Endodermal cell (in vitro differentiated cells): ENCODE data around the gene GPD2. TPM values are rescaled to one million over a fixed set of nuclear protein-coding genes. Genes with fewer than 3 reads are reported as not detected.

Source experiments
- DNase-seq: peaks from one replicate; pipeline ENCODE4 v3.0.0-alpha.2; 2017
- H3K27ac ChIP-seq: 2 replicates; pipeline ENCODE4 v1.5.1; 2013; ENCODE audit warnings: mild to moderate bottlenecking, low read depth, low read length, moderate library complexity
- H3K27me3 ChIP-seq: 2 replicates; pipeline ENCODE4 v1.6.1; 2013; ENCODE audit warnings: mild to moderate bottlenecking, low read length, moderate library complexity; ENCODE audit not compliant: insufficient read depth, control insufficient read depth, poor library complexity, severe bottlenecking
- H3K36me3 ChIP-seq: 2 replicates; pipeline ENCODE4 v1.7.0; 2013; ENCODE audit warnings: mild to moderate bottlenecking, low read length, moderate library complexity; ENCODE audit not compliant: control insufficient read depth, insufficient read depth
- H3K4me1 ChIP-seq: one replicate; pipeline ENCODE4 v1.7.0; 2013; ENCODE audit warnings: low read length; ENCODE audit not compliant: control insufficient read depth, insufficient read depth
- H3K4me3 ChIP-seq: 2 replicates; pipeline ENCODE4 v1.5.1; 2013; ENCODE audit warnings: mild to moderate bottlenecking, low read length, moderate library complexity
- H3K9ac ChIP-seq: 2 replicates; pipeline ENCODE4 v1.6.1; 2013; ENCODE audit warnings: mild to moderate bottlenecking, low read length, moderate library complexity; ENCODE audit not compliant: poor library complexity, severe bottlenecking; ENCODE audit errors: extremely low read depth
- H3K9me3 ChIP-seq: 2 replicates; pipeline ENCODE4 v1.6.1; 2013; ENCODE audit warnings: mild to moderate bottlenecking, low read length, moderate library complexity; ENCODE audit not compliant: control insufficient read depth
- H3K27ac Mint-ChIP-seq: 2 replicates; pipeline ENCODE4 v1.8.0; 2020; ENCODE audit warnings: mixed read lengths
- H3K27me3 Mint-ChIP-seq: 2 replicates; pipeline ENCODE4 v1.8.0; 2021; ENCODE audit warnings: mild to moderate bottlenecking, mixed read lengths; ENCODE audit not compliant: insufficient read depth
- H3K36me3 Mint-ChIP-seq: 2 replicates; pipeline ENCODE4 v1.8.0; 2020; ENCODE audit warnings: low read depth, mixed read lengths
- H3K4me1 Mint-ChIP-seq: 2 replicates; pipeline ENCODE4 v1.8.0; 2020; ENCODE audit warnings: mixed read lengths
- H3K4me3 Mint-ChIP-seq: 2 replicates; pipeline ENCODE4 v1.8.0; 2020; ENCODE audit warnings: mild to moderate bottlenecking, moderate library complexity, mixed read lengths
- H3K9me3 Mint-ChIP-seq: 2 replicates; pipeline ENCODE4 v1.8.0; 2020; ENCODE audit warnings: mild to moderate bottlenecking, mixed read lengths
- WGBS, 2 experiments: methylation state at CpG; one replicate each; pipeline versions ENCODE4 v1.1.5 to v1.1.7; 2013; ENCODE audit warnings: missing lambda C conversion rate in 2 of 2, mixed read lengths in 1 of 2; ENCODE audit not compliant: insufficient coverage in 1 of 2, insufficient read length in 1 of 2; 5-methylcytosine and 5-hydroxymethylcytosine counted together
- total RNA-seq, 2 donors: library from RNA; stranded (reverse); fragmentation: NEBNext Ultra II Directional in 1 of 2; extraction: Animal tissue kit (Norgen Biotek cat#: 25700) in 1 of 2; gene quantifications; 2 replicates in 1 of 2; 3 replicates in 1 of 2; pipeline ENCODE4 v1.2.1, GENCODE V29; 2021
- TF ChIP-seq, protein P1 (sequence below): fragments of 200-600 bp; sonication (generic); conservative IDR thresholded peaks from 2 replicates; pipeline ENCODE4 v1.5.0; 2021; ENCODE audit warnings: antibody characterized with exemption, mild to moderate bottlenecking

The GPD2 gene
- total RNA-seq, 2 donors from 2014 or later: 51.7 to 64.6 TPM

- Histone ChIP-seq H3K9me3 (peaks cover 6% of the 10 kb centered on the region), H3K27ac (no peak overlapping the region), H3K4me1 (no peaks in the 10 kb centered on the region), H3K36me3 (no peaks in the 10 kb centered on the region), H3K4me3 (no peak overlapping the region), H3K9ac (no peak overlapping the region), H3K27me3 (no peaks in the 10 kb centered on the region)
- H3K4me1 Mint-ChIP-seq: peaks cover 2% of the 10 kb centered on the region
- TF ChIP-seq, protein P1, sequence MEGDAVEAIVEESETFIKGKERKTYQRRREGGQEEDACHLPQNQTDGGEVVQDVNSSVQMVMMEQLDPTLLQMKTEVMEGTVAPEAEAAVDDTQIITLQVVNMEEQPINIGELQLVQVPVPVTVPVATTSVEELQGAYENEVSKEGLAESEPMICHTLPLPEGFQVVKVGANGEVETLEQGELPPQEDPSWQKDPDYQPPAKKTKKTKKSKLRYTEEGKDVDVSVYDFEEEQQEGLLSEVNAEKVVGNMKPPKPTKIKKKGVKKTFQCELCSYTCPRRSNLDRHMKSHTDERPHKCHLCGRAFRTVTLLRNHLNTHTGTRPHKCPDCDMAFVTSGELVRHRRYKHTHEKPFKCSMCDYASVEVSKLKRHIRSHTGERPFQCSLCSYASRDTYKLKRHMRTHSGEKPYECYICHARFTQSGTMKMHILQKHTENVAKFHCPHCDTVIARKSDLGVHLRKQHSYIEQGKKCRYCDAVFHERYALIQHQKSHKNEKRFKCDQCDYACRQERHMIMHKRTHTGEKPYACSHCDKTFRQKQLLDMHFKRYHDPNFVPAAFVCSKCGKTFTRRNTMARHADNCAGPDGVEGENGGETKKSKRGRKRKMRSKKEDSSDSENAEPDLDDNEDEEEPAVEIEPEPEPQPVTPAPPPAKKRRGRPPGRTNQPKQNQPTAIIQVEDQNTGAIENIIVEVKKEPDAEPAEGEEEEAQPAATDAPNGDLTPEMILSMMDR: no peak
- H3K27me3 Mint-ChIP-seq: no peaks in the 10 kb centered on the region
- WGBS, 2 experiments: 75 to 93% methylated on average over 1 of the region's 1 CpG
- H3K27ac Mint-ChIP-seq: no peak overlapping the region
- H3K4me3 Mint-ChIP-seq: no peak overlapping the region
- H3K36me3 Mint-ChIP-seq: peaks cover 28% of the 10 kb centered on the region
- no peak for DNase-seq
- peaks cover 18% of the 10 kb centered on the region for H3K9me3 Mint-ChIP-seq
Observed at GRCh38 chr2:156447761-156448160, 11.6 kb downstream of the GPD2 start.

DNA sequence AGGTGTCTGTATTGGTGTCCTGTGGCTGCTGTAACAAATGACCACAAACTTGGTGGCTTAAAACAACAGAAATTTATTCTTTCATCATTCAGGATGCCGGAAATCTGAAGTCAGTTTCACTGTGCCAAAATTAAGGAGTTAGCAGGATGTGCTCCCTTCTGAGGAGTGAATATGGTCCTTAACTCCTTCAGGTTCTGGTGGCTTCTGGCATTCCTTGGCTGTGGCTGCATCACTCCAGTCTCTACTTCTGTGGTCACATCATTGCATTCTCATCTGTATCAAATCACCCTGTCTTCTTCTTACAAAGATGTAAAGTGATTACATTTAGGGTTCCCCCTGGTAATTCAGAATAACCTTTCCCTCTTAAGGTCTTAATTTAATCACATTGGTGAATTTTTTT lies 12.6 kb downstream of the GPD2 start:
- H3K4me1 Mint-ChIP-seq: peaks cover 2% of the 10 kb centered on the region
- Histone ChIP-seq H3K36me3 (no peaks in the 10 kb centered on the region), H3K27me3 (no peaks in the 10 kb centered on the region), H3K9ac (no peak overlapping the region), H3K9me3 (peaks cover 12% of the 10 kb centered on the region), H3K4me1 (no peaks in the 10 kb centered on the region), H3K27ac (no peak overlapping the region), H3K4me3 (no peak overlapping the region)
- H3K27ac Mint-ChIP-seq: no peak overlapping the region
- no peak overlapping the region for H3K4me3 Mint-ChIP-seq
- no peaks in the 10 kb centered on the region for H3K27me3 Mint-ChIP-seq
- H3K36me3 Mint-ChIP-seq: peaks cover 35% of the 10 kb centered on the region
- TF ChIP-seq, protein P1: no peak
- peaks cover 27% of the 10 kb centered on the region for H3K9me3 Mint-ChIP-seq
- WGBS, 2 experiments: 83 to 100% methylated on average over 1 of the region's 1 CpG
- DNase-seq: no peak

GRCh38 chr2:156452971-156453370 lies 16.8 kb downstream of the GPD2 start:
- H3K27ac Mint-ChIP-seq: no peak overlapping the region
- DNase-seq: no peak
- H3K36me3 Mint-ChIP-seq: peaks cover 41% of the 10 kb centered on the region

More at GRCh38 chr2:156452971-156453370, 16.8 kb downstream of the GPD2 start:
- no peaks in the 10 kb centered on the region for H3K27me3 ChIP-seq
- H3K4me3 Mint-ChIP-seq: no peak overlapping the region
- H3K9me3 ChIP-seq: peaks cover 12% of the 10 kb centered on the region
- no peak overlapping the region for H3K9ac ChIP-seq
- H3K36me3 ChIP-seq: no peaks in the 10 kb centered on the region
- peaks cover 13% of the 10 kb centered on the region for H3K4me1 Mint-ChIP-seq
- H3K27me3 Mint-ChIP-seq: no peaks in the 10 kb centered on the region
- peaks cover 30% of the 10 kb centered on the region for H3K9me3 Mint-ChIP-seq
- peak overlapping the region; percentile 6 for H3K4me3 ChIP-seq
- peaks cover 4% of the 10 kb centered on the region for H3K4me1 ChIP-seq
- TF ChIP-seq, protein P1: no peak
- no peak overlapping the region for H3K27ac ChIP-seq
